C4-2B (cell line): Measurements from ENCODE around the gene SFSWAP.
"Not testable (repeated sequence)": the region's sequence is repeated elsewhere in the genome, so short reads cannot be mapped to it uniquely, and the experiment has no call there.

Experiments used
- ZFX ChIP-seq: fragments of 450-650 bp; IDR thresholded peaks from 2 replicates; pipeline ENCODE4 v1.6.1; 2017
- TF ChIP-seq, protein P1 (sequence below): fragments of 450-650 bp; conservative IDR thresholded peaks from 2 replicates; pipeline ENCODE4 v1.5.1; 2017; ENCODE audit warnings: mild to moderate bottlenecking

DNA sequence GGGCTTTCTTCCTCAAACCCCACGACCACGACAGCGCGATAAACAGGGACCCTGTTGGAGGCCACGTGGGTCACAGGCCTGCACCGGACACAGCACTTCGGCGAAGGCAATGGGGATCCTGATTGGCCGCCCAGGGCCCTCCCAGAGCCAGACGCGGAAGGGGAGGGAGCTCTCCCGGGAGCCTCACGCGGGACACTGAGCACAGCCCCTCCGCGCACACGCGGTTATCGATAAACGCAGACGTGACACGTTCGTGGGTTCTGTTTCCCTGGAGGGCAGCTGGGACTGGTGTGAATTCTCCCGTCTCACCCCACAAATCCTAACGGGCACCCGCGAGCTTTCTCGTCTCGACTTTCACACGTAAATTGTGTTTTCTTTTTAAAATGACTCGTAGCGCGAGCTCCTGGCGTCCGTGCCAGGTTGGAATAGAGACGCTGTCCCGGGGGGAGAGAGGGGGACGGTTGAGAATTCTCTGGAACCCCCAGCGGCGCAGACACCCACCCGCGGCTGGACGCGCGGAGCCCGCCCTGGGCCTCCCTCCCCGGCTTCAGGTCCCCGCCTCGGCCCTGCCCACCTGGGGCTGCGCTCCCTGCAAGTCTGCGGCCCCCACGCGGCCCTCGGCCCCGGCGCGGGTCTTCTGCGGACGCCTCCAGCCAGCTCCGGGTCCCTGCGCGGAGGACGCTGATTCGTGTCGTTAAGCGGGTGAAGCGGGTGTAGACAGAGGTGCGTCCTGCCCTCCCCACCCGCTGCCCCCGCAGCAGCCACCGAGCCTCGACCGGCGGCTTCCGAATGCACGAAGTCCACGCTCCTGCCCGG lies 49.5 kb upstream of the SFSWAP start:
- TF ChIP-seq, protein P1, sequence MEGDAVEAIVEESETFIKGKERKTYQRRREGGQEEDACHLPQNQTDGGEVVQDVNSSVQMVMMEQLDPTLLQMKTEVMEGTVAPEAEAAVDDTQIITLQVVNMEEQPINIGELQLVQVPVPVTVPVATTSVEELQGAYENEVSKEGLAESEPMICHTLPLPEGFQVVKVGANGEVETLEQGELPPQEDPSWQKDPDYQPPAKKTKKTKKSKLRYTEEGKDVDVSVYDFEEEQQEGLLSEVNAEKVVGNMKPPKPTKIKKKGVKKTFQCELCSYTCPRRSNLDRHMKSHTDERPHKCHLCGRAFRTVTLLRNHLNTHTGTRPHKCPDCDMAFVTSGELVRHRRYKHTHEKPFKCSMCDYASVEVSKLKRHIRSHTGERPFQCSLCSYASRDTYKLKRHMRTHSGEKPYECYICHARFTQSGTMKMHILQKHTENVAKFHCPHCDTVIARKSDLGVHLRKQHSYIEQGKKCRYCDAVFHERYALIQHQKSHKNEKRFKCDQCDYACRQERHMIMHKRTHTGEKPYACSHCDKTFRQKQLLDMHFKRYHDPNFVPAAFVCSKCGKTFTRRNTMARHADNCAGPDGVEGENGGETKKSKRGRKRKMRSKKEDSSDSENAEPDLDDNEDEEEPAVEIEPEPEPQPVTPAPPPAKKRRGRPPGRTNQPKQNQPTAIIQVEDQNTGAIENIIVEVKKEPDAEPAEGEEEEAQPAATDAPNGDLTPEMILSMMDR, result not testable (repeated sequence)
- not testable (repeated sequence) for TF ChIP-seq ZFX
